GM12878 (cell line): ENCODE results near the gene C10orf90. TPM values are rescaled to one million over a fixed set of nuclear protein-coding genes. Genes with fewer than 3 reads are reported as not detected.

ENCODE experiments used
- ATAC-seq: fragments of 200-7000 bp; cut with Tn5 transposase; 3 replicates; pipeline ENCODE4 v1.9.1; 2020; ENCODE audit warnings: mild to moderate bottlenecking, moderate library complexity
- BruUV-seq: library from RNA; stranded (reverse); fragments of 400-500 nt; replicated peaks from 2 replicates; lab custom pipeline; 2021; lab: Mats Ljungman, UMichigan
- CTCF ChIA-PET: fragments of 300-600 bp; sonication (Branson Sonifier 250); formaldehyde crosslinking; extraction: SDS; loops from one replicate; lab custom pipeline; 2021; ENCODE audit warnings: inconsistent platforms; lab: Yijun Ruan, JAX
- POLR2A ChIA-PET: fragments of 350-600 bp; formaldehyde crosslinking; extraction: SDS; loops from one replicate; lab custom pipeline; 2021; ENCODE audit warnings: inconsistent platforms; lab: Charles Lee
- RAD21 ChIA-PET: fragments of 300-600 bp; sonication (Branson Sonifier 250); formaldehyde crosslinking; loops from one replicate; lab custom pipeline; 2023; ENCODE audit warnings: antibody characterized with exemption; ENCODE audit not compliant: unreplicated experiment; lab: Charles Lee
- SMC1A ChIA-PET: fragments of 300-600 bp; sonication (Branson Sonifier 250); formaldehyde crosslinking; loops from one replicate; lab custom pipeline; 2023; ENCODE audit not compliant: unreplicated experiment, uncharacterized antibody; lab: Charles Lee
- DNase-seq: peaks from one replicate; pipeline ENCODE4 v3.0.0-alpha.2; 2011; ENCODE audit warnings: low read depth, low spot score
- FAIRE-seq: peaks from 3 replicates; lab custom pipeline; 2011; peaks lifted over from hg19 to GRCh38; lab: Jason Lieb, UNC
- H2AFZ ChIP-seq: 2 replicates; pipeline ENCODE4 v1.6.0; 2011; ENCODE audit warnings: low read depth, low read length, control low read depth; ENCODE audit not compliant: control insufficient read depth
- H3K27ac ChIP-seq: 2 replicates; pipeline ENCODE4 v1.5.1; 2011; ENCODE audit warnings: control low read depth; ENCODE audit not compliant: control insufficient read depth, insufficient read depth
- H3K27me3 ChIP-seq, 2 experiments: replicated peaks in 1 of 2; 2 replicates each; pipeline versions ENCODE4 v1.6.0 to v1.6.1; 2011; ENCODE audit warnings: low read length in 1 of 2; ENCODE audit not compliant: control insufficient read depth in 2 of 2, insufficient read depth in 2 of 2
- H3K36me3 ChIP-seq, 2 experiments: 2 replicates each; pipeline ENCODE4 v1.5.1; 2011; ENCODE audit warnings: low read length in 1 of 2; ENCODE audit not compliant: control insufficient read depth in 2 of 2, insufficient read depth in 2 of 2
- H3K4me1 ChIP-seq: 2 replicates; pipeline ENCODE4 v1.6.1; 2011; ENCODE audit warnings: mild to moderate bottlenecking, low read length, moderate library complexity, mixed read lengths; ENCODE audit not compliant: control insufficient read depth, insufficient read depth
- H3K4me2 ChIP-seq: 2 replicates; pipeline ENCODE4 v1.6.0; 2011; ENCODE audit warnings: control low read depth; ENCODE audit not compliant: control insufficient read depth, insufficient read depth
- H3K4me3 ChIP-seq: fragments of 200-600 bp; sonication (generic); 2 replicates; pipeline ENCODE4 v1.5.1; 2016
- H3K79me2 ChIP-seq: 2 replicates; pipeline ENCODE4 v1.6.0; 2011; ENCODE audit warnings: low read length; ENCODE audit not compliant: control insufficient read depth, insufficient read depth
- H3K9ac ChIP-seq: 2 replicates; pipeline ENCODE4 v1.8.0; 2011; ENCODE audit warnings: low read length, control low read depth, mixed read lengths; ENCODE audit not compliant: control insufficient read depth, insufficient read depth
- H3K9me3 ChIP-seq: replicated peaks from 3 replicates; pipeline ENCODE4 v1.5.1; 2011; ENCODE audit warnings: mild to moderate bottlenecking, low read length; ENCODE audit not compliant: control insufficient read depth, insufficient read depth
- H4K20me1 ChIP-seq: 2 replicates; pipeline ENCODE4 v1.6.0; 2011; ENCODE audit not compliant: control insufficient read depth, insufficient read depth
- ZNF274 ChIP-seq: IDR thresholded peaks from one replicate; pipeline ENCODE4 v1.8.0; 2011; ENCODE audit not compliant: insufficient read length, insufficient read depth
- whole genome bisulfite sequencing: methylation state at CpG from one replicate; pipeline ENCODE4 v1.1.6; 2016; ENCODE audit warnings: low lambda C conversion rate; ENCODE audit not compliant: insufficient replicate concordance, insufficient coverage; ENCODE audit errors: missing lambda C conversion rate; 5-methylcytosine and 5-hydroxymethylcytosine counted together
- in situ Hi-C: fragments of 300-500 bp; cut with MboI; formaldehyde crosslinking; loops from 9 replicates; pipeline ENCODE4 v1.14.3; 2018; ENCODE audit warnings: mixed read lengths
- intact Hi-C: fragments of 100-400 bp; cut with micrococcal nuclease; formaldehyde crosslinking; loops from one replicate; pipeline ENCODE4 v1.14.2; 2022; ENCODE audit not compliant: unreplicated experiment
- polyA plus RNA-seq, 11 experiments: library from polyadenylated mRNA; depleted of rRNA in 4 of 11; unstranded in 6 of 11; stranded (reverse) in 5 of 11; fragments of >200 nt; fragmentation: Nextera tagmentation in 4 of 11; fragmentation: Illumina TruSeq in 1 of 11; extraction: Ambion mirVana in 4 of 11; extraction: Trizol in 1 of 11; gene quantifications; 1 replicate in 1 of 11; 2 replicates in 10 of 11; pipeline versions ENCODE4 v1.2.1 to v1.2.3, GENCODE V29; 2011 to 2016; ENCODE audit warnings: inconsistent platforms in 2 of 11, missing spikeins in 2 of 11, low read depth in 1 of 11
- total RNA-seq, 4 experiments: library from RNA; depleted of rRNA in 3 of 4; stranded (reverse); fragments of >200 nt in 3 of 4; fragmentation: Illumina TruSeq in 1 of 4; extraction: Trizol in 1 of 4; gene quantifications; 2 replicates each; pipeline versions ENCODE4 v1.2.1 to v1.2.3, GENCODE V29; 2013 to 2021
- TF ChIP-seq, protein P1 (sequence below): fragments of 450-650 bp; IDR thresholded peaks from 2 replicates; pipeline ENCODE4 v1.6.1; 2017; ENCODE audit warnings: mild to moderate bottlenecking, moderate library complexity
- TF ChIP-seq, protein P2 (sequence below): IDR thresholded peaks from 2 replicates; pipeline ENCODE4 v1.6.1; 2011; ENCODE audit warnings: mild to moderate bottlenecking, low read depth, low read length, moderate library complexity; ENCODE audit not compliant: insufficient replicate concordance

The C10orf90 gene
- total and polyA plus RNA-seq, 10 of the 15 experiments (the other 5 are each of a cell fraction or from before 2014, with no cell fraction given), result 0.04 TPM; not detected in 9

DNA sequence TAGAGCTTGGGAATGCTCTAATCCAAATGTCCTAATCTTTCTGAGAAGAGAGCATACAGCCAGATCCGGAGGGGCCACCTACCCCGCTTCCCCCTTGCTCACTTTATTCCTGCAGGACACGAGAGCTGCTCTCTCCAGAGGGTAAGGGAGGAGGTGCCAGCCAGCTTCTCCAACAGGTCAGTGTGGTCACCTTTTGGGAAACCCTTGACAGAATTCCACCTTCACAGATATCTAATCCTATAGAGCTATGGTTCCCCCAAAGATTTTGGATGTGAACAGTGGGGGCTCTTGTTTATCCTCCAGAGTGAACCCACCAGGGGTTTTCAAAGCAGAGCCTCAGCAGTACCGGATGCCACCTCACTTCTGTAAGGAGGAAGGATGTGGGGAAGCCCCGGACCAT is 34.6 kb upstream of the C10orf90 start:
- H3K27me3 ChIP-seq, result no peaks in the 10 kb centered on the region
- no peaks in the 10 kb centered on the region for H3K36me3 ChIP-seq
- in situ Hi-C loops, result no loop called here
- ATAC-seq, result no peak
- TF ChIP-seq, protein P1, sequence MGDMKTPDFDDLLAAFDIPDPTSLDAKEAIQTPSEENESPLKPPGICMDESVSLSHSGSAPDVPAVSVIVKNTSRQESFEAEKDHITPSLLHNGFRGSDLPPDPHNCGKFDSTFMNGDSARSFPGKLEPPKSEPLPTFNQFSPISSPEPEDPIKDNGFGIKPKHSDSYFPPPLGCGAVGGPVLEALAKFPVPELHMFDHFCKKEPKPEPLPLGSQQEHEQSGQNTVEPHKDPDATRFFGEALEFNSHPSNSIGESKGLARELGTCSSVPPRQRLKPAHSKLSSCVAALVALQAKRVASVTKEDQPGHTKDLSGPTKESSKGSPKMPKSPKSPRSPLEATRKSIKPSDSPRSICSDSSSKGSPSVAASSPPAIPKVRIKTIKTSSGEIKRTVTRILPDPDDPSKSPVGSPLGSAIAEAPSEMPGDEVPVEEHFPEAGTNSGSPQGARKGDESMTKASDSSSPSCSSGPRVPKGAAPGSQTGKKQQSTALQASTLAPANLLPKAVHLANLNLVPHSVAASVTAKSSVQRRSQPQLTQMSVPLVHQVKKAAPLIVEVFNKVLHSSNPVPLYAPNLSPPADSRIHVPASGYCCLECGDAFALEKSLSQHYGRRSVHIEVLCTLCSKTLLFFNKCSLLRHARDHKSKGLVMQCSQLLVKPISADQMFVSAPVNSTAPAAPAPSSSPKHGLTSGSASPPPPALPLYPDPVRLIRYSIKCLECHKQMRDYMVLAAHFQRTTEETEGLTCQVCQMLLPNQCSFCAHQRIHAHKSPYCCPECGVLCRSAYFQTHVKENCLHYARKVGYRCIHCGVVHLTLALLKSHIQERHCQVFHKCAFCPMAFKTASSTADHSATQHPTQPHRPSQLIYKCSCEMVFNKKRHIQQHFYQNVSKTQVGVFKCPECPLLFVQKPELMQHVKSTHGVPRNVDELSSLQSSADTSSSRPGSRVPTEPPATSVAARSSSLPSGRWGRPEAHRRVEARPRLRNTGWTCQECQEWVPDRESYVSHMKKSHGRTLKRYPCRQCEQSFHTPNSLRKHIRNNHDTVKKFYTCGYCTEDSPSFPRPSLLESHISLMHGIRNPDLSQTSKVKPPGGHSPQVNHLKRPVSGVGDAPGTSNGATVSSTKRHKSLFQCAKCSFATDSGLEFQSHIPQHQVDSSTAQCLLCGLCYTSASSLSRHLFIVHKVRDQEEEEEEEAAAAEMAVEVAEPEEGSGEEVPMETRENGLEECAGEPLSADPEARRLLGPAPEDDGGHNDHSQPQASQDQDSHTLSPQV, result no peak
- TF ChIP-seq ZNF274, result no peak
- TF ChIP-seq, protein P2, sequence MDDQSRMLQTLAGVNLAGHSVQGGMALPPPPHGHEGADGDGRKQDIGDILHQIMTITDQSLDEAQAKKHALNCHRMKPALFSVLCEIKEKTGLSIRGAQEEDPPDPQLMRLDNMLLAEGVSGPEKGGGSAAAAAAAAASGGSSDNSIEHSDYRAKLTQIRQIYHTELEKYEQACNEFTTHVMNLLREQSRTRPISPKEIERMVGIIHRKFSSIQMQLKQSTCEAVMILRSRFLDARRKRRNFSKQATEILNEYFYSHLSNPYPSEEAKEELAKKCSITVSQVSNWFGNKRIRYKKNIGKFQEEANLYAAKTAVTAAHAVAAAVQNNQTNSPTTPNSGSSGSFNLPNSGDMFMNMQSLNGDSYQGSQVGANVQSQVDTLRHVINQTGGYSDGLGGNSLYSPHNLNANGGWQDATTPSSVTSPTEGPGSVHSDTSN, result no peak
- SMC1A ChIA-PET, result no interaction called here
- intact Hi-C loops, result no loop called here
- WGBS, result 0% methylated on average over 5 of the region's 5 CpGs
- H2AFZ ChIP-seq, result no peak overlapping the region
- no peak overlapping the region for H3K9ac ChIP-seq
- no peak overlapping the region for H3K27ac ChIP-seq
- no peak for FAIRE-seq
- H3K4me1 ChIP-seq, result no peaks in the 10 kb centered on the region
- no peak overlapping the region for H3K4me2 ChIP-seq
- CTCF ChIA-PET, result no interaction called here
- H3K4me3 ChIP-seq, result no peak overlapping the region
- DNase-seq, result no peak
- H3K79me2 ChIP-seq, result no peaks in the 10 kb centered on the region
- POLR2A ChIA-PET, result no interaction called here
- RAD21 ChIA-PET, result no interaction called here
- no TSS peak for BruUV-seq
- no peaks in the 10 kb centered on the region for H4K20me1 ChIP-seq
- H3K9me3 ChIP-seq, result no peaks in the 10 kb centered on the region
